HEK293 (cell line): ENCODE data around the gene PTPRN2.
A peak's percentile ranks its signal among the peaks of the same experiment; 100 is the strongest.

Source experiments
- CTCF ChIA-PET: fragments of 350-600 bp; formaldehyde crosslinking; extraction: SDS; loops from one replicate; lab custom pipeline; 2021; ENCODE audit warnings: antibody characterized with exemption; lab: Yijun Ruan, JAX
- POLR2A ChIA-PET: fragments of 300-600 bp; formaldehyde crosslinking; extraction: SDS; loops from one replicate; lab custom pipeline; 2020; ENCODE audit warnings: antibody characterized with exemption, inconsistent platforms; lab: Yijun Ruan, JAX
- H3K27ac ChIP-seq: fragments of 200-500 bp; sonication (Bioruptor generic); 2 replicates; pipeline ENCODE4 v1.5.1; 2014; ENCODE audit warnings: low read depth, low read length, control low read depth, inconsistent platforms; ENCODE audit errors: extremely low read depth
- H3K36me3 ChIP-seq, 2 experiments: fragments of 200-500 bp in 1 of 2; sonication (Bioruptor generic) in 1 of 2; 1 replicate in 1 of 2; 2 replicates in 1 of 2; pipeline ENCODE4 v1.5.1; 2014 to 2017; ENCODE audit warnings: inconsistent platforms in 2 of 2, low read length in 2 of 2; ENCODE audit not compliant: control insufficient read depth in 2 of 2, insufficient read depth in 1 of 2
- H3K4me1 ChIP-seq: fragments of 200-500 bp; sonication (Bioruptor generic); 2 replicates; pipeline ENCODE4 v1.5.1; 2014; ENCODE audit warnings: mild to moderate bottlenecking, low read length, inconsistent platforms; ENCODE audit not compliant: control insufficient read depth, insufficient read depth
- H3K4me3 ChIP-seq: 2 replicates; pipeline ENCODE4 v1.5.1; 2011; ENCODE audit warnings: low read depth, mild to moderate bottlenecking, control low read depth, low read length, moderate library complexity
- H3K9me3 ChIP-seq: fragments of 200-500 bp; sonication (Bioruptor generic); 2 replicates; pipeline ENCODE4 v1.5.1; 2014; ENCODE audit warnings: low read depth, low read length, inconsistent platforms; ENCODE audit not compliant: control insufficient read depth, insufficient read depth
- KLF7 ChIP-seq: fragments of 450-650 bp; formaldehyde crosslinking; IDR thresholded peaks from 2 replicates; pipeline ENCODE4 v1.5.1; 2016; ENCODE audit warnings: missing biosample characterization, missing genetic modification characterization, borderline replicate concordance
- KLF8 ChIP-seq: fragments of 450-650 bp; formaldehyde crosslinking; IDR thresholded peaks from 2 replicates; pipeline ENCODE4 v1.5.1; 2016; ENCODE audit warnings: missing biosample characterization, missing genetic modification characterization
- KLF9 ChIP-seq: fragments of 450-650 bp; formaldehyde crosslinking; IDR thresholded peaks from 2 replicates; pipeline ENCODE4 v1.5.1; 2016; ENCODE audit warnings: missing biosample characterization, missing genetic modification characterization, low read depth
- MEIS1 ChIP-seq: sonication (generic); formaldehyde crosslinking; IDR thresholded peaks from 2 replicates; pipeline ENCODE4 v1.8.1; 2022; ENCODE audit warnings: missing genetic modification reagents, mild to moderate bottlenecking, borderline replicate concordance
- SCRT1 ChIP-seq: fragments of 450-650 bp; formaldehyde crosslinking; IDR thresholded peaks from 2 replicates; pipeline ENCODE4 v1.5.1; 2016; ENCODE audit warnings: missing biosample characterization, missing genetic modification characterization, borderline replicate concordance
- ZBTB6 ChIP-seq: fragments of 450-650 bp; formaldehyde crosslinking; IDR thresholded peaks from 2 replicates; pipeline ENCODE4 v1.5.1; 2017; ENCODE audit warnings: missing biosample characterization, missing genetic modification characterization
- ZIC2 ChIP-seq: fragments of 450-650 bp; formaldehyde crosslinking; IDR thresholded peaks from 2 replicates; pipeline ENCODE4 v1.5.1; 2016; ENCODE audit warnings: missing biosample characterization, missing genetic modification characterization
- ZNF148 ChIP-seq: fragments of 450-650 bp; formaldehyde crosslinking; IDR thresholded peaks from 2 replicates; pipeline ENCODE4 v1.5.0; 2017; ENCODE audit warnings: missing biosample characterization, missing genetic modification characterization, borderline replicate concordance
- ZNF157 ChIP-seq: fragments of 450-650 bp; formaldehyde crosslinking; IDR thresholded peaks from 2 replicates; pipeline ENCODE4 v1.5.1; 2016; ENCODE audit warnings: missing biosample characterization, missing genetic modification characterization
- ZNF175 ChIP-seq: fragments of 450-650 bp; formaldehyde crosslinking; IDR thresholded peaks from 2 replicates; pipeline ENCODE4 v1.5.1; 2016; ENCODE audit warnings: missing biosample characterization, missing genetic modification characterization
- ZNF26 ChIP-seq: fragments of 450-650 bp; formaldehyde crosslinking; IDR thresholded peaks from 2 replicates; pipeline ENCODE4 v1.5.1; 2016; ENCODE audit warnings: missing biosample characterization, missing genetic modification characterization
- ZNF280C ChIP-seq: fragments of 450-650 bp; formaldehyde crosslinking; IDR thresholded peaks from 2 replicates; pipeline ENCODE4 v1.5.1; 2016; ENCODE audit warnings: missing biosample characterization, missing genetic modification characterization
- ZNF350 ChIP-seq: fragments of 450-650 bp; formaldehyde crosslinking; IDR thresholded peaks from 2 replicates; pipeline ENCODE4 v1.5.0; 2017; ENCODE audit warnings: missing biosample characterization, mild to moderate bottlenecking, missing genetic modification characterization
- ZNF433 ChIP-seq: fragments of 450-650 bp; formaldehyde crosslinking; IDR thresholded peaks from 2 replicates; pipeline ENCODE4 v1.5.1; 2016; ENCODE audit warnings: missing biosample characterization, missing genetic modification characterization, low read depth
- ZNF473 ChIP-seq: fragments of 450-650 bp; formaldehyde crosslinking; IDR thresholded peaks from 2 replicates; pipeline ENCODE4 v1.5.1; 2017; ENCODE audit warnings: missing biosample characterization, missing genetic modification characterization
- ZNF548 ChIP-seq: fragments of 450-650 bp; formaldehyde crosslinking; IDR thresholded peaks from 2 replicates; pipeline ENCODE4 v1.5.1; 2016; ENCODE audit warnings: missing biosample characterization, missing genetic modification characterization
- ZNF658 ChIP-seq: fragments of 450-650 bp; formaldehyde crosslinking; IDR thresholded peaks from 2 replicates; pipeline ENCODE4; 2016; ENCODE audit warnings: missing biosample characterization, missing genetic modification characterization
- ZNF707 ChIP-seq: fragments of 450-650 bp; formaldehyde crosslinking; IDR thresholded peaks from 2 replicates; pipeline ENCODE4 v1.5.1; 2016; ENCODE audit warnings: missing biosample characterization, missing genetic modification characterization

Gene PTPRN2

GRCh38 chr7:158130023-158130409 lies 457.6 kb downstream of the PTPRN2 start:
- no peaks in the 10 kb centered on the region for H3K36me3 ChIP-seq
- H3K27ac ChIP-seq: no peak overlapping the region
- POLR2A ChIA-PET: no interaction called here
- H3K4me1 ChIP-seq: no peaks in the 10 kb centered on the region
- H3K9me3 ChIP-seq: no peaks in the 10 kb centered on the region
- H3K4me3 ChIP-seq: no peak overlapping the region
- TF ChIP-seq ZBTB6 (tag by site-specific recombination): no peak
- CTCF ChIA-PET: no interaction called here

DNA sequence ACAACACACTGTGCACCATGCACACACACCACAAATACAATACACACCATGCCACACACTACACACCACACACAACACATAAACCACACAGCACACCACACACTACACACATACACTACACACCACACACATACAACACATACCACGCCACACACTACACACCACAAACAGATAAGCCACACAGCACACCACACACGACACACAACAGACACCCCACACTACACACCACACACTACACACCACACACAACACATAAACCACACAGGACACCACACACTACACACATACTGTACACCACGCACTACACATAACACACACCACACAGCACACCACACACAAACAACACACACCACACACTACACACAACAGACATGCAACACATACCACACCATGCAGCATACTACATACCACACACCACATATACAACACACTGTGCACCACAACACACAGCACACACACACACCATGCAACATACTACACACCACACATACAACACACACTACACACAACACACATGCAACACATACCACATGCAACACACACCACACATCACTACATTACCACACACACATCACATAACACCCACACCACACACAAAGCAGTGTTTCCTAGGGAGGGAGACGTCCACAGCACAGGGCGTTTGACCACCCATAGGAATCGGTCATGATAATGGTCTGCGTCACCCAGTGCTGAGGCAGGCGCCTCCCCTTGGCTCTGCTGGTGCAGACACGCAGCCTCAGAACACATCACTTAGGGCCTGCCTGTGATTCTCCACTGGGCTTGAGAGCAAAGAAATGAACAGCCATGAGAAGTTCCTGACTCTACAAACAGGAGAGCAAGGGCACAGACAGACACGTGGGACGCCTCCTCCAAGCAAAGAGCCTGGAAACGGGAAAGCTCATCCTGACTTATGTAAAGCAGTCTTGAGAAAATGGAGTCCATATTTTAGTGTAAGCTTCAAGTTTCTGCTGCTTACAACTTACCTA lies 458.3 kb downstream of the PTPRN2 start:
- Histone ChIP-seq H3K36me3 (no peaks in the 10 kb centered on the region), H3K9me3 (no peaks in the 10 kb centered on the region), H3K4me3 (no peak overlapping the region), H3K27ac (no peak overlapping the region), H3K4me1 (no peaks in the 10 kb centered on the region)
- POLR2A ChIA-PET: no interaction called here
- CTCF ChIA-PET: no interaction called here
- 0 out of 2 replicates have a peak, but pooled peaks have one; percentile 16 for TF ChIP-seq ZNF157 (tag by site-specific recombination)
- TF ChIP-seq ZNF473 (tag by site-specific recombination): 0 out of 2 replicates have a peak, but pooled peaks have one; percentile 9
- TF ChIP-seq ZNF433: no peak
- no peak for TF ChIP-seq ZNF658 (tag by site-specific recombination)
- TF ChIP-seq ZIC2 (tag by site-specific recombination): no peak
- TF ChIP-seq ZNF148 (tag by site-specific recombination): peak; percentile 33; the same call in 1 of the 2 replicates
- no peak for TF ChIP-seq ZNF548 (tag by site-specific recombination)
- 0 out of 2 replicates have a peak, but pooled peaks have one; percentile 26 for TF ChIP-seq ZNF707 (tag by site-specific recombination)

GRCh38 chr7:158128572-158128971 lies 459.1 kb downstream of the PTPRN2 start:
- H3K9me3 ChIP-seq: no peaks in the 10 kb centered on the region
- no peak for TF ChIP-seq SCRT1 (tag by site-specific recombination)
- no peak for TF ChIP-seq ZNF280C (tag by site-specific recombination)
- TF ChIP-seq ZNF175 (tag by site-specific recombination): no peak
- no peak for TF ChIP-seq ZNF26 (tag by site-specific recombination)
- no peak for TF ChIP-seq MEIS1 (CRISPR knock-in tag)
- no peak for TF ChIP-seq ZNF350 (tag by site-specific recombination)
- no peak for TF ChIP-seq KLF7 (tag by site-specific recombination)
- TF ChIP-seq KLF8 (tag by site-specific recombination): no peak
- TF ChIP-seq KLF9 (tag by site-specific recombination): no peak
- no peak overlapping the region for H3K27ac ChIP-seq
- no peaks in the 10 kb centered on the region for H3K4me1 ChIP-seq
- H3K36me3 ChIP-seq: no peaks in the 10 kb centered on the region
- H3K4me3 ChIP-seq: no peak overlapping the region
- CTCF ChIA-PET: no interaction called here
- POLR2A ChIA-PET: no interaction called here
